ENCODE measurements around the gene GCSAML. TPM values are rescaled to one million over a fixed set of nuclear protein-coding genes. Genes with fewer than 3 reads are reported as not detected.

Gene GCSAML
- total and polyA plus RNA-seq, 2 of the 4 experiments (the other 2 are of a cell fraction), result not detected

- Histone ChIP-seq H4K5ac (ENCODE audit: low read depth, low read length) (no peak overlapping the region), H4K20me1 (ENCODE audit: insufficient read depth, low read length) (no peaks in the 10 kb centered on the region), H3K79me1 (ENCODE audit: low read depth in 1 of 2, low read length in 2 of 2) (no peaks in the 10 kb centered on the region), H3K4me1 (ENCODE audit: control insufficient read depth, insufficient read depth, low read length) (no peaks in the 10 kb centered on the region), H3K56ac (ENCODE audit: extremely low read depth, insufficient read depth, low read length) (no peak overlapping the region), H2BK5ac (ENCODE audit: low read depth, low read length, poor library complexity, severe bottlenecking) (no peak overlapping the region), H2BK120ac (ENCODE audit: low read depth, low read length) (no peak overlapping the region), H3K36me3 (ENCODE audit: control insufficient read depth, insufficient read depth, low read length) (no peaks in the 10 kb centered on the region), H2AK5ac (ENCODE audit: low read depth, low read length) (no peak overlapping the region), H4K91ac (ENCODE audit: insufficient read depth, low read depth, low read length) (no peak overlapping the region), H3K4me2 (ENCODE audit: low read depth, low read length) (no peak overlapping the region), H3K9me1 (ENCODE audit: insufficient read depth, low read length) (no peaks in the 10 kb centered on the region), H3K23ac (ENCODE audit: low read depth, low read length) (no peak overlapping the region), H2BK15ac (ENCODE audit: low read depth, low read length) (no peak overlapping the region), H2BK20ac (ENCODE audit: low read depth, low read length) (no peak overlapping the region), H3K27ac (ENCODE audit: insufficient read depth, low read length) (no peak overlapping the region), H3K4me3 (ENCODE audit: insufficient read depth, low read depth, low read length) (no peak overlapping the region), H2AK9ac (replicated peaks; ENCODE audit: low read depth, low read length, poor library complexity) (no peak overlapping the region), H3K9me3 (ENCODE audit: control insufficient read depth, insufficient read depth, low read length) (peaks cover 6% of the 10 kb centered on the region), H3K4ac (ENCODE audit: low read depth, low read length) (no peak overlapping the region), H3K9ac (ENCODE audit: low read depth, low read length) (no peak overlapping the region), H4K8ac (ENCODE audit: low read depth in 2 of 2, low read length in 2 of 2) (no peak overlapping the region), H2AFZ (replicated peaks; ENCODE audit: low read length, poor library complexity) (no peak overlapping the region), H3K18ac (ENCODE audit: low read depth, low read length) (no peak overlapping the region), H3K27me3 (ENCODE audit: control insufficient read depth, insufficient read depth, low read length) (no peaks in the 10 kb centered on the region), H3K14ac (replicated peaks; ENCODE audit: low read depth, low read length) (no peak overlapping the region)
- in situ Hi-C loops (cut with MboI; ENCODE audit: low sequenced_read_pairs) (no loop called here), intact Hi-C loops (cut with micrococcal nuclease) (no loop called here), dilution Hi-C loops (cut with HindIII; ENCODE audit: low sequenced_read_pairs, unreplicated experiment) (no loop called here)
- ChIA-PET CTCF (no interaction called here), POLR2A (ENCODE audit: unreplicated experiment) (no interaction called here)
- BruUV-seq (replicated peaks), result no TSS peak
- WGBS, 2 experiments (ENCODE audit: extremely low coverage in 2 of 2, insufficient read length in 1 of 2), result 50% methylated on average over 2 of the region's 6 CpGs; no CpG with 5 or more reads in 1 of the 2 experiments
- ATAC-seq (ENCODE audit: low read depth), result no peak
- no peak for TF ChIP-seq POLR2A (IDR thresholded peaks at IDR 0.05; ENCODE audit: low read depth, low read length)
- TF ChIP-seq SMC3 (IDR thresholded peaks at IDR 0.05; ENCODE audit: low read depth, low read length), result no peak
- no peak for TF ChIP-seq MAZ (IDR thresholded peaks at IDR 0.05; ENCODE audit: borderline replicate concordance, low read depth, low read length)
- TF ChIP-seq MXI1 (IDR thresholded peaks at IDR 0.05; ENCODE audit: borderline replicate concordance, low read depth, low read length), result no peak
- no peak for TF ChIP-seq CTCF (conservative IDR thresholded peaks at IDR 0.05; ENCODE audit: low read depth, low read length)
- TF ChIP-seq RFX5 (IDR thresholded peaks at IDR 0.05; ENCODE audit: low read depth, low read length), result no peak
- TF ChIP-seq CEBPB (IDR thresholded peaks at IDR 0.05; ENCODE audit: low read depth, low read length), result no peak
- TF ChIP-seq MAFK (IDR thresholded peaks at IDR 0.05; ENCODE audit: low read depth, low read length), result no peak
- no peak for DNase-seq
Measured at GRCh38 chr1:247539215-247539614, 9.7 kb upstream of the GCSAML start.
